NCI-H1417 (cell line): Measurements from ENCODE around the gene EFCAB6.

ENCODE experiments used
- DNase-seq, 3 experiments: peaks; one replicate each; lab custom pipeline; 2025; lab: John Stamatoyannopoulos, UW

The EFCAB6 gene

DNA sequence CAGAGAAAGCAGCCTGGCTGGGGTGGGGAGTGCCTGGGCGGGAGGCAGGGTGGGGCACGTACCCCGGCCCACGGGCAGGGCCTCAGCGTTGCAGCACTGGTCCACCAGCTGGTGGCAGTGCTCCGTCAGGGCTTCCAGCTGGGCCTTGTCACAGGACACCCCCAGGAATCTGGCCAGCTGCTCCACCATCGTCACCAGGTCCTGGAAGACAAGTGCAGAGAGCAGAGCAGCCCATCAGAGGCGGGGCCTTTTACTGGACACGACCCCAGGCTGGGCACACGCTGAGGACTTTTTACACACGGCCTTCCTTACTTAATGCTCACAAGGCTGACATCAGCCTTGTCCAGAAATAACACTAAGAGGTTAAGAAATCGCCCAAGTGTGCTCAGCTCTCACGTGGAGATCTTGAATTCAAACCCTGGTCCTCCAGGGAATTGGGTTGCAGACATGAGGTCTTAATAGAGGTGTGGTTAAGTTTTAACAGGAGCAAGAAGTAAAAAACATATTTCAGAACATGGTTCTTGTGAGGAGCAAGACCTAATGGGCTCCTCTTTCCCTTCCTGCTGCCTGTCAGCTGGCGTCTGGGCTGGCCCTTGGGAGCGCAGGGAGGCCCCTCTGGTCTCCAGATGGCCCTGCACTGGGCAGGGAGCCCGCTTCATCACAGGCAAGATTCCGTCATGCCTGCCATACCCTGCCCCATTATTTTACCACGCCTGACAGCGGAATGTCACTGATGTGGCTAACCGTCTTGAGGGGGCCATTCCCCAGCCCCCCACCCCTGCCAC is 17.1 kb upstream of the EFCAB6 start:
- no peak for DNase-seq

DNA sequence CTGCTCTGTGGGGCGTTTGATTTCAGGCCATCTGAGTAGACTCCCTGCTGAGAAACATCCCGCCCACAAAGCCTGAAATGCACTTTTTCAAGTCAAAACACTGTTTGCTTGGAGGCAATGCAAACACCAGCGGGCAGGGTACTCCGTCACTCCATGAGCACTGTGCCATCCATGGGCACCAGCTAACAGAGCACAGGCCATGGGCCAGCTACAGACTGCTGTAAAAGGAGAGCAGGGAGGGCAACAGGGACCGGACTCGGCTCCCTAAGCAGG is 16.6 kb upstream of the EFCAB6 start:
- no peak for DNase-seq

DNA sequence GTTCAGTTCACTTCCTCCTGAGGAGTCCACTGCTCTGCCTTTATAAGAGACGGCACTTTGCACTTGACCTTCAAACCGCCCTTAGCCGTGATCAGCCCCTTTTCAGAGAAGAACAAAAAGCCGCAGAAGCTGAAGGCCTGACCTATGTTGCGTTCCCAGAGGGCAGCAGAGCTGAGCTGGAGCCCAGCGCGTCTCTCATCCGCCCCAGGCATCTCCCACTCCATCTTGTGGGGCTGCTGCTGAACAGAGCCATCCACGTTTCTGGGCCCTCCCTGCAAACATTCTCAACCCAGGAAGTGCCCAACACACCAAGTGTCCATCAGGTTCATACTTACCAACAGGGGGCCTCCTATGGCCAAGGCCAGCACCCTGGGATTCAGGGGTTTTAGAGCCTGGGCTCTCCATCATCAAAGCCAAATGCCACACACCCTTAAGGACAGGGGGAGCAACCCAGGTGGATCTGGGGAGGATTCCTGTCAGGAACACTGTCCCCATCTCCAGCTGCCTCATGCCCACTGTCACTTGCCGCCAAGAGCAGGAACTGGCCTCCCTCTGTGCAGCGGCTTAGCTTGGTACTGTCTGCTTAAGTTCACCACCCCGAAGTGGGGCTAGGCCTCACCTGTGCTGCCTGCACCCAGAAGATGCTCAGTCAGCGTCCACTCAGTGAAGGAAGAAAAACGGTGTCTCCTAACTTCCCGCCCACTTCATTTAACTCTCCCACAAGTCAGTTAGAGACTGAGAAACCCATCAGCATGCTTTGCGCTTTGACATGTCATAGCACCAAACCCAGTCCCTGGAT is 16.0 kb upstream of the EFCAB6 start:
- no peak for DNase-seq

DNA sequence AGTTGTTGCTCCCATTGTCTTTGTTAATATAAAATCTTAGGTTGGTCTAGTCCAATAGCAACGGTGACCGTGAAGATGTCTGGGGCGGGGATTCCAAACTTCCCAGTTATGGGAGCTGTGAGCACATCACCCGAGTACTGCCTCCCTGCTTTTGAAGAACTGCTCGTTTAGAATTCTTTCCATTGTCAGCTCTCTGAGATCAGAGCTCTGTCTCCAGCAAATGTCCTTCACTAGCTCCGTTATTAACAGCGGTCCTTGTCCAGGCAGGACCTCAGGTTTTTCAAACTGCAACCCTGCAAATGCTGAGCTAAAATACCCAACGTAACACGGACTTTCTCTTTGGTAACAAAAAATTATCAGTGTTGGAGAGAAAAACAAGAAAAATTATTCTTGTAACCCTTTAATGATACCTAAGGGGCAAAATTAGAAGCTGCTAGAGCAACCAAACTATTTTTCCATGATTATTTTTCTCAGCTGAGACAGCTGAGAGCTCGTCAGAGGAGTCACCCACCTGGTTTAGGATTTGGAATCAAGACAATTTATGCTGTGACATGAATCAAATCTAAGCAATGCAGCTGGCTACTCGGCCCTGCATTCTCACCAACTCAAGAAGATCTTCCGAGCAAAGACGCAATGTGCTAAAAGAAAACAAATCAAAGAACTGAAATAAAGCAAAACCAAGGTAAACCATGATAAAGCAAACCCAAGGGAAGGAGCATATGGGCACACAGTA is 15.1 kb upstream of the EFCAB6 start:
- DNase-seq = no peak

DNA sequence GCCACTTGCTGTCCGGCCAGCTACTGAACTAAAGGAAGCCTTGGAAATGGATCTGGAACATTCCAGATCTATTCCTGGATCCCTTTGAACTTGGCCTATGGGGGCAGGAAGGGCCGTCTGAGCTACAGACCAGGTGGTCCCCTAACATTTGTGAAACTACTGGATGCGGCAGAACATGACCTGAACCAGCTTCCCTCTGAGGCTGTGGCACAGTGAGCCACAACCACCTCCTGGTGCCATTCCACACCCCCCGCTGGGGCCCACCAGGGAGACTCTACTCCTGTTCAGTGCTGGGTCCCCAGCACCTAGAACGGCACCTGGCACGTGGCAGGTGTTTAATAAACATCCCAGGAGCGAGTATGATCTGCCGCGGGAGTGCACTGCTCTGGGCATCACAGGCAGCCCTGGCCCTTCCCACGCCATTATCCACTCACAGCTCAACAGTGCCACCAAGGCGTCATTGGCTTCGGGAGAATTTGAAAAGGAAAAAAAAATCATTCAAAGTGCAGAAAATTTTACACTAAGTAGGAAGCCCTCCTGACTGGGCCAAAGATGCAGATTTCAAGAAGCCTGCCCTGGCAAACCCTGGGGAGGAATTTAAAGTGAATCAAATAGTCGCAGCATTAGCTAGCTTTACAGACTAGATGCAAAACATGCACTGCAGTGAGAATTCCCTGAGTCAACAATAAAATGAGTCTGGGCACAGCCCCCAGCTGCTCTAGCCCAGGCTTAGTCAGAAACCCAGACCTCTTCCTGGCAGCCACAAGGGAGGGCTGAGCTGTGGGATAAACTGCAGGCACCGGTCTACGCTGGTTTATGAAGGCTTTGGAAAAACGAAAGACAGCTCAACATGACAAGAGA is 14.3 kb upstream of the EFCAB6 start:
- DNase-seq = peak in 2 of 3 experiments; percentile 25 to 62

DNA sequence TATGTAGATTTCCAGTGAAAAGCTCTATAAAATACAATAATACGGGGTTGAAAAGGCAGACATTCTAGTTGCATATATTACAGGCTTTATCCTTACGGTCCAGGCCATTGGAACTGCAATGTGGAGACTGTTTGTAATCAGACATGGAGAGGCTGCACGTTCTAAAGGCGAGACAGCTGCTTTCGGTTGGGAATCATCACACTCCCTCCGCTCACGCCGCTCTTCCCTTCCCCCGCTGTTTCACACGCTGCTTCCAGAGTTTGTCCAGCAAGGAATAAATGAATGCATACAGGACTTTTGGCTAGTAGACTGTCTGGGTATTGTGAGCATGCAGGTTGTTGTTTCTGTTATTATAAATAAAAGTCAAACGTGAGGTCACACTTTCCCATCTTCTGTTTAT is 13.5 kb upstream of the EFCAB6 start:
- DNase-seq = no peak

DNA sequence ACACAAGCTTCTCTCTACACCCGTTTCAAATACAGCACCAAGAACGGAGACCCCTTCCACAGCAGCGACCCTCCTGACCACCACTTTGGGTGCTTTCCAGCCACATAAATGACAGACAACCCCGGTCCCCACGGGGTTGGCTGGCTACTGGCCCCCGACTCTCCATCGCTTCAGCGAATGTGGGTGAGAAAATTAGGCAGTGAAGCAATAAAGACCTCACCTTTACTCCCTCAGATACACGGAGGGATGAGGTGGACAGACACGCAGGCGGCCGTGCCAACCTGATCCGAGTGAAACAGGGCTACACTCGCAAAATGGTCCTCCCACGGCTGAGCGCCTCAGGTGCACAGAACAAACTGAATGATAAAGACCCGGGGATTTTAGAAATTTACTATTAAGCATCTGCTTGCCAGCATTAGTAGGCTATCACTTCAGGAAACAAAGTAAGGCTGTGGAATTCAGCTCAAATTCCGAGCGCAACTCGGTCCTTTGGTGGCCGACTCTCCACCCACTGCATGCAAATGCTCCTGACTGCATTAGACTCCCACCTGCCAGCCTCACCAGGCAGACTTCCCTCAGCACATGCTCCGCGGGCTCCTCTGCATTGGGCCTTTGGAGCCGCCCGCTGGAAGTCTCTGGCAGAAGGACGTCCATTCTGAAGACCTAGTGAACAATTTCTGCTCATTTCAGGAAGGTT is 12.8 kb upstream of the EFCAB6 start:
- DNase-seq = no peak

DNA sequence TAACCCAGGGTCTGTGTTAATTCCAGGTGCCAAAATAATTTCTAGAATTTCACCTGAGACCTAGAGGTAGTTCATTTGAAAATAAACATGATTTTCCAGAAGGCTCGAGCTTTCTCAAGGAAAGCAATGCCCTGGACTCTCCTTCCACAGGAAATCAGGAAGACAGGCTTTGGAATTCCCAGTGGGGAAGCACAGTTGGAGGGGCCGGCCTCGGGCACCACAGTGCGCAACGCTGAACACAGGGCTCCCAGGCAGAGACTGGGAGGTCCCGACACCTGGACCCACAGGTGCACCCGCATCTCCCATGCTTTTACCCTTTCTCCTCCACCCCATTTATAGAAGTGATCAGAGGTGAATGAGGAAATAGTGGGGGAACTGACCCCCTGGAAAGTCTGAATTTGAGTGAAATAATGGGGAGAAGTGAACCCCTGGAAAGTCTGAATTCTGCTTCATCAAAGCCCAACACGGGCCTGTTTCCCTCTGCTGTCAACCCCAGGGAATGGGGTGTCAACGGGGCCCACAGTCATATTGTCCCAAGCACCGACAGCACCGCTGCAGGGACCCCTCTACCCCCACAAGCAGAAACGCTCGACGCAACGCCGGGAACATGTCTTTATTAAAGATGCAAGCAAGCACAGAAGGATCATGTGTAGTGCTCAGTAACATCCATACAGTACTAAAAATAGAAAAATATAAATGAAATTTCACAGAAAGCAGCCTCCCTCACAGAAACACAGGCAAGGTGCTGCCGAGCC is 12.0 kb upstream of the EFCAB6 start:
- DNase-seq = no peak

DNA sequence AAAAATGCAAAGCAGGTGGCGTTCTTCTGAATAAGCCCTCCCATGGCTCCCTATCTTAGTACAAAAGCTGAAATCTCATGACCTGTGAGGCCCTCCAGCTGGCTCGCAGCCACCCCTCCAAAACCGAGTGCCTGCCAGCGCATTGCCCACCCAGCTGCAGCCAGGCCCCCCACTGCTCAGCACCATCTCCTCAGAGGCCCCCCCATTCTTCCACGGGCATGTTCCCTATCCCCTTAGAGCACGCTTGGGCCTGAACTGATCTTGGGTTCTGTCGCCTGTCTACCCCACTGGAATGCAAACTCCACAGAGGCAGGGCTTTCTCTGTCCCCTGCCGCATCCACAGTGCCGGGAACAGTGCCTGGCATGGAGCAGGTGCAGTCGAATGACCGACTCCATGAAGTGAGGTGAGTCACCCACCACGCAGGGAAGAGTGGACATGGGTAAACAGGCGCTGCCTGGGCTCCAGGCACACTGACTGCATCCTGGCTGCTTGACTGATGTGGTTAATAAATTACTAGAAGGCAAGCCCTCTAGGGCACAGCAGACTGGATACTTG is 11.3 kb upstream of the EFCAB6 start:
- peak in 2 of 3 experiments; percentile 21 to 40 for DNase-seq

DNA sequence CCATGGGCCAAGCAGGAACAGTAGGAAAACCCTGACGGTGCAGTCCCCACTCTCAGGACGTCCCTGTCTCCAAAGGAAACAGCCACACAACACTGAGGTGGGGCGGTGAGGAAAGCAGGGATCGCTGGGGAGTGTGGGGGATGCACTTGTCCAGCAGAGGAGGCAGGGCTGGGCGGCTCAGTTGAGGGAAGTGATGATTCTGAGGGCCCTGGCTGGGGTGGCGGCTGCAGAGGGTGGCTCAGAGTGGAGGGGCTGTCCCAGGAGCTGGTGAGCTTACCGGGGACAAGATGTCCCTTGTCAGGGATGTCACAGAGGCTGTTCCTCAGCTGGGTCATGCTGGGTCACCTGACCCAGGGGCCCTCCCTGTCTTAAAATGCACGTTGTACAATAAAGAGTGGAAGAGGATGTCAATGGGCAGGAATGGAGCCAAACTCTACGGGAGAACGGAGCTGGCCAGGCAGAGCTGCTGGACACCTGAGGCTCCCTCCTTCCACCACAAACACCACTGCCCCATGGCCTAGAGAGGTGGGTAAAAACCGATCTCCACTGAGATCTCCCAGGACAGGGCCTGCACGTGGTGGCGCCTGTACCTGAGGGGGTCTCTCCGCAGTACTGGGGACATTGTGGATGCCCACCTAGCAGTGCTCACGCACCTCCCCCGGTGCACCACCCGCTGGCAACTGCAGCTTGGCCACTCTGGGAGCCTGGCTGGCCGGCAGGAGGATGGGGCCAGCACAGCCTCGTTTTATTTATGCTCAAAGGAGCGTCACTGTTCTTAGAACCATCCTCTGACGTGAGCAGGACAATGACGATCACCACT is 9.7 kb upstream of the EFCAB6 start:
- no peak for DNase-seq

DNA sequence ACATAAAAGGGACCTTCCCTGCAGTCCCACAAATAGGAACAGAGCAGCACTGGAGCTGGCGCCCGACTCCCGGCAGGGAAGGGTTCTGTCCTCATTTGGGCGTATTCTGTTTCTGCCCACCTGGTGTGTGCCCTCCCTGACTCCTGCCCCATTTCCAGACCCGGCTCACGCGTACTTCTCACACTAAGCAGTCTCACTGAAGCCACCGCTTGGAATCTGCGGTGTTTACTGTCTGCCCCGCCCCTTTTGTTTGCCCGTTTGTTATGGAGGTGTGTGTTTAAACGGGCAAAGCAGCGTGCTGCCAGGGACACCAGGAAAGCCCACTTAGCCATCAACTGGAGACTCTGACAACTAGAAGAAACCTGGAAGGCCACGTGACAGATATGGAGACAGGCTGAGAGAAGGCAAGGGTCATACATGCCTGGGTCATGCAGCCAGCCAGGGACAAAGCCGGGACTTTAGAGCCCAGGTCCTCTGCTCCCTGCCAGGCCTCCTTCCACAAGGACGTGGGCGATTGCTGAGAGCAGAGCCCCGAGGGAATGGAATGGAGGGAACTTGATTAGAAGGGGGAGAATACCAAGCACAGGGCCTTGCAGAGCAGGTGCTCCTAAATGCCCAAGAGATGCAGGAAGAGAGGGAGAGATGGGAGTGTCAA is 8.7 kb upstream of the EFCAB6 start:
- peak in 2 of 3 experiments; percentile 38 to 68 for DNase-seq

DNA sequence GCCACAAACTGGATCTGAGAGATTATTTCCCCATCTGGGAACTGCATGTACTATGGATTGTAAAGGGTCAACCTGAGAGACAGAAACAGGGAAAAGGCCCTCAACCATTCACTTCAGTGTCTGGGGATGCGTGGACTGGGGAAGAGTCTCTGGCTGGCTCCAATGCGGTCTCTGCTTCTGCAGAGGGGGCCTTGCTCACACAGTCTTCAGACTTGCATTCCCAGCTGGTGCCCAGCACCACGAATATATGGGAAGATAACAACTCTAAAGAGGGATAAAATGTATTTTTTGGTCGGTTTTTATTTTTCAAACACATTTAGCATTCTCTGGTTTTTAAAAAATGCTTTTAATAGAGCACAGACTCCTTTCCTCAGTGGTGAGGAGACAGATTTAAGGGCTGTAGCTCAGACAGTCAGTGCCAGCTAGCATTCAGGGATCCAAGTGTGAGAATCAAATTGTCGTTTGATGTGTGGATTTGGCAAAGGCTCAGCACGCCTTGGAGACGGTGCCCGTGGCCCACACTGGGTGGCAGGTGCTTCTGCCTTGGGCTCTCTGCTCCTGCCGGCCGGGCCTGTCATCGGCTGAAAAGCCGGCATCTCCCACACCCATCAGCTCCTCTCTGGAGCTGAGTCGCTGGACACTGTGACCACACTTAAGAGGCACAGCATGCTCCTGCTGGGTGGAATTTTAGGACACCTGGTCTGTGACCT is 8.0 kb upstream of the EFCAB6 start:
- peak in 2 of 3 experiments; percentile 26 to 66 for DNase-seq

DNA sequence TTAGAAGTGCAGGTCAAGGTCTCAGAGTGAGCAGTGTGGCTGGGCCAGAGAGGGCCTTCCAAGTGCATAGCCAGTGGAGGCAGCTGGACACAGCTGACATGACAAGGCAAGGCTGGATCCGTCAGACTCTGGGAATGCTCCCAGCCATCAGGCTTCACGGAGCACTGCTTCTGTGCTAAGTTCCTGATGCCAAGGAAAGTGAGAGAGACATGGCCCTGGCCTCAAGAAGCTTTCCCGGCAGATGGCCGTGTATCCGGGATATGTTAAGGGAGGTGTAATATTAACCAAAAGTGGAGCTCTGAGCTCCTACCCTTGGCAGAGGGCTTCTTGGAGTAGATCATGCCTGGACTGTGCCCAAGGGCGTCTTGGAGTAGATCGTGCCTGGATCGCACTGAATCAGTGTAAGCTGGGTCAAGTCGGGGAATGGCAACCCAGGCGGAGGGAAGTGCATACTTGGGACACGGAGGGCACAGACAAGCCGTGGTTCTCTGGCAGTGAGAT is 7.4 kb upstream of the EFCAB6 start:
- no peak for DNase-seq

DNA sequence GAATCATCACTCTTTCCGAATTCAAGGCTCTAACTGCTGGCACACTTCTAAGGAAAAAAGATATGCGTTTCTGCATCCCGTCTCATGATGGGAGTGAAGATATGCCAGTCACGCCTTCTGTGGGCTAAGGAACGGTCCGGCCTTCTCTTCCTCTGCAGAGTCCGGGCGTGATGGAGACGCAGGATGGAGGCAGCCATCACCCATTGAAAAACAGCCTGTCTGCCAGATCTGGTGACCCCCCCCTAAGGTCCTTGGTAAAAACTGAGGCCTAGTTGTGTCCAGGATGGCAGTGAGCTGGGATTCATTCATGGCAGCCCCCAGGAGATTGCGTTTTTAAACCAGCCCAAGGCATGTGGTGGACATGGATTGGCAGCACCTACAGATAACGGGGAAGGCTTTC is 6.9 kb upstream of the EFCAB6 start:
- DNase-seq = no peak

DNA sequence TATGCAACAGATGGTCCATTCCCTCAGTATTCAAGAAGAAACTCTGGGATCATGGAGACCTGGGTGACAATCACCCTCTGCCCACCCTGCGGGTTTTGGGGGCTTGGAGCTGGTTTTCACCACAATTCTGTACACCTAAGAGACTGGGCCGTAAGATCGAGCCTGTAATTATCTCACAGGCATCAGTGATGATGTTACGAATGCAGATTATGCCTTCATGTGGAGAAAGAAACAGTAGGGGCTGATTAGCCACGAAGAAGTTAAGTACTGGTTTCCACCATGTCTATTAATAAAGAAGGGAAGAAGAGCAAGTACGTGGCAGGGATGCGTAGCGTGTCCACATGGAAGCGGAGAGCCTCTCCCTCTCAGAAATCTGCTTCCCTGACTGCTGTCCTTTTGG is 5.3 kb upstream of the EFCAB6 start:
- DNase-seq = peak in 1 of 3 experiments; percentile 4

DNA sequence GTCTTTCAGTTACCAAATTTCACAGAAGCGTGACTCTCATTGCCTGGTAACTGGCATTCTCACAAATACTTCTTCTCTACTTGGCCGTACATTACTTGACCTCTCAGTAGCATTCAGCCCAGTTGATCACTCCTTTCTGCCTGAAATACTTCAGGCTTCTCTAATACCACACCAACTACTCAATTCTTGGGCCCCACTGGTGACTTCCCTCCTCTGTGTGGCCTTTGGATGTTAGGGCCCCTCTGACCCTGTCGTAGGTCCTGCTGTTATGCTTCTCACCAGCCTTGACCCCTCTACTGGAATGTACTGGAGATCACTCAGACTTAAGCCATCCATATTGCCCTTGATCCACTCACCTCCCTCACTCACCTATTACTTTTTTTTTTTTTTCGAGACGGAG is 2.2 kb upstream of the EFCAB6 start:
- no peak for DNase-seq

DNA sequence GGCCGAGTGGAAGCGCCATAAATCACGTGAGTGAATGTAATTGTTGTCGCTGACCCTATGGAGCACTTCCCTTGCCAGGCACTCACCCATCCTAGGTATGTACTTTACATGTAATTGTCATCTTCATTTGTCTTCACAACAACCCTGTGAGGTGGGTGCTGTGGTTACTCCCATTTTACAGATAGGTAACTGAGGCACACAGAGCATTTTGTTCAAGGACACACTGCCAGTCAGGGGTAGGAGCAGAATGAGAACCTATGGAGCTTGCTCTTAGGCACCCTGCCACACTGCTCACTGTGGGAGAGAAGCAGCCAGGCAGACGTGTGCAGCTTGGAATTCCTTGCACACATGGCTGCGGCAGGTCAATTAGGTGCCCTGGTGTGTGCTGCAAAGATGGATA is 785 bp upstream of the EFCAB6 start:
- DNase-seq = peak in 1 of 3 experiments; percentile 19

DNA sequence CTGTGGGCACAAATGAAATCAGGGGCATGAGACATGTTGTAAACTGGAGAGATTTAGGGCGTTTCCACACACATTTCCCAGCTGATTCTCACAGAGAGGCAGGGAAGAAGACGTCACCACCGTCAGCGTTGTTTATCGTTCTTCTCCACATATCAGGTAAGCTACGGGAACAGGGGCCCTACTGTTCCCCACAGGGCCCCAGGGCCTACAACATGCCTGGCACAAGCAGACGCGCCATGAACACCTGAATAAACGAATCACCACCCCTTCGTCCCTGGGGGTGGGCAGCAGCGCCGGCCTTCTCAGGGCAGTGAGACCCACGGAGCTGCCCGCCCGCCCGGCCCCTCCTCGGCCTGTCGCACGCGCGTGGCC is 342 bp downstream of the EFCAB6 start:
- no peak for DNase-seq
